HFF-Myc (cell line): Measurements from ENCODE around the gene IPMK.

Source experiments
- DNase-seq: peaks from one replicate; pipeline ENCODE4 v3.0.0-alpha.2; 2011; ENCODE audit warnings: low read depth; ENCODE audit errors: extremely low read depth
- H3K4me3 ChIP-seq: replicated peaks from 2 replicates; pipeline ENCODE4 v1.5.1; 2011; ENCODE audit warnings: low read depth, mild to moderate bottlenecking, control low read depth, low read length
- CTCF ChIP-seq: IDR thresholded peaks from 2 replicates; pipeline ENCODE4 v1.5.1; 2012; ENCODE audit warnings: mild to moderate bottlenecking, low read depth, low read length, control low read depth; ENCODE audit errors: missing control alignments

IPMK gene

GRCh38 chr10:58201704-58202103 lies 66.0 kb downstream of the IPMK start:
- no peak for DNase-seq
- H3K4me3 ChIP-seq = no peak overlapping the region
- TF ChIP-seq CTCF = no peak

DNA sequence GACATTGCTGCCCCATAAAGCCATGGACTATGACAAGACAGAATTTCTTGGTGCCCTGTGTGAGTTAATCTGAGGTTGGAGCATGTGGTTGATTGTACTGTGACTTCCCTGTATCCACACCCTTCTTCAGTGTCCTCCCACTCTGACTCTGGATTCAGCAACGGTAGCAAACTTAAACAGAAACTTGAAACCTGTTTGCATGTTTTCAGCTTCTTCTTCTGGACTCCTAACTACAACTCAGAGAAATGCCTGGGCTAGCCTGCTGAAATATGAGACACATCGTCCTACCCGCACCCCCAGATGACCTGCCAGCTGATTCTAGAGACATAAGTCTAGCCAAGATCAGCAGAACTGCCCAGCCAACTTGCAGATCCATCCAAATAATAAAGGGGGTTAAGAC lies 78.4 kb downstream of the IPMK start:
- H3K4me3 ChIP-seq = no peak overlapping the region
- TF ChIP-seq CTCF = no peak
- DNase-seq = peak; percentile 76

DNA sequence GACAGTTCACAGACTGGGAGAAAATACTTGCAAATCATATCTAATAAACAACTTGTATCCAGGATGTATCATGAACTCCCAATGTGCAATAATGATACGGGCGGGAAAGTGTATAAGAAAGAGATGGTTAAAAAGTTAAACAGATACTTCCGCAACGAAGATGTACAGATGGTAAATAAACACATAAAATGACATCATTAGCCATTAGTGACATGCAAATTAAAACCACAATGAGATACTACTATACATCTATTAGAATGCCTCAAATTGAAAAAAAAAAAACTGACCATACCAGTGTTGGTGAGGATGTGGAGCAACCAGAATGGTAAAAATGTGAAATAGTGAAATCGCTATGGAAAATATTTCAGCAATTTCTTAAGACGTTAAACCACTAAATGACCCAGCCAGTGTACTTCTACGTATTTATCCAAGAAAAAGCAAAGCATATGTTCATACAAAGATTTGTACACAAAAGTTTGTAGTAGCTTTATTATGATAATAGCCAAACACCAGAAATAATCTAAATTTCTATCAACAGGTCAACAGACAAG lies 83.5 kb downstream of the IPMK start:
- TF ChIP-seq CTCF = no peak
- no peak for DNase-seq

GRCh38 chr10:58180666-58181065 lies 87.0 kb downstream of the IPMK start:
- H3K4me3 ChIP-seq = no peak overlapping the region
- no peak for DNase-seq
- no peak for TF ChIP-seq CTCF

More for the DNA sequence above, 83.5 kb downstream of the IPMK start:
- H3K4me3 ChIP-seq = no peak overlapping the region

DNA sequence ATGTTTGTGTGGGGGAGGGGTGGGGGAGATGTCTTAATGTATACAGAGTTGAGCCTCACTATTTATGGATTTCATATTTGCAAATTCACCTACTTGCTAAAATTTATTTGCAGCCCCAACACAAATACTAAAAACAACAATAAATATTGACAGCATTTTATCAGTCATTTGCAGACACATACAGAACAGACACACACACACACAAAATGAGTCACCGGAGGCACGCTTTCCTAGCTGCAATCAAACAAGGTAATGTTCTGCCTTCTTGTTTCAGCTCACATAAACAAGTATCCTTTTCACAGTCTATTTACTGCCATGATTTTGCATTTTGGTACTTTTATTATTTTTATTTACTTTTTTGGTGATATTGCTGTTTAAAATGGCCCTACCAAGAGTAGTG lies 88.5 kb downstream of the IPMK start:
- no peak overlapping the region for H3K4me3 ChIP-seq
- no peak for TF ChIP-seq CTCF
- DNase-seq = no peak

- DNase-seq = no peak
- no peak for TF ChIP-seq CTCF
- no peak overlapping the region for H3K4me3 ChIP-seq
These were observed 88.9 kb downstream of the IPMK start for GRCh38 chr10:58178811-58179210.

- DNase-seq = no peak
These were observed 90.2 kb downstream of the IPMK start for GRCh38 chr10:58177362-58177947.

More at GRCh38 chr10:58177362-58177947, 90.2 kb downstream of the IPMK start:
- peak; percentile 39 for TF ChIP-seq CTCF
- H3K4me3 ChIP-seq = no peak overlapping the region
